Adipose tissue (tissue), 3 donors: ENCODE data around the gene RGS11. TPM values are rescaled to one million over a fixed set of nuclear protein-coding genes. Genes with fewer than 3 reads are reported as not detected.
"Not testable (repeated sequence)": the region's sequence is repeated elsewhere in the genome, so short reads cannot be mapped to it uniquely, and the experiment has no call there.

Source experiments
- H3K27ac ChIP-seq: one replicate; pipeline ENCODE4 v1.5.1; 2013; ENCODE audit warnings: low read depth, low read length
- WGBS, 3 donors: extraction: QIAGEN DNeasy Blood & Tissue Kit; methylation state at CpG; one replicate each; pipeline ENCODE4 v1.1.7; 2013; 5-methylcytosine and 5-hydroxymethylcytosine counted together
- polyA plus RNA-seq, 3 donors: library from polyadenylated mRNA; stranded (reverse); fragments of 200-250 nt; gene quantifications; one replicate each; pipeline ENCODE4 v1.2.3, GENCODE V29; 2013
- donor health status: healthy with polysubstance abuse.
- donor health status: Bipolar disorder and iron deficiency.
- donor health status: healthy.

The RGS11 gene
- polyA plus RNA-seq, 3 donors: 7.2 to 26.4 (median 13.7) TPM

GRCh38 chr16:253833-254232 lies 21.9 kb downstream of the RGS11 start:
- 69 to 86% (median 73%) methylated on average over 6 of the region's 6 CpGs for WGBS, 3 donors
- no peak overlapping the region for H3K27ac ChIP-seq

- no peak overlapping the region for H3K27ac ChIP-seq
- 41 to 78% (median 41%) methylated on average over 30 of the region's 30 CpGs for WGBS, 3 donors
Observed at GRCh38 chr16:252366-253337, 23.1 kb downstream of the RGS11 start.

- H3K27ac ChIP-seq: no peak overlapping the region
- 79 to 93% (median 90%) methylated on average over 12 of the region's 12 CpGs for WGBS, 3 donors
Observed at GRCh38 chr16:249431-249830, 26.3 kb downstream of the RGS11 start.

GRCh38 chr16:247027-247426 lies 28.7 kb downstream of the RGS11 start:
- 92 to 95% (median 94%) methylated on average over 12 of the region's 12 CpGs for WGBS, 3 donors
- H3K27ac ChIP-seq: no peak overlapping the region

- H3K27ac ChIP-seq: no peak overlapping the region
- WGBS, 3 donors: 84 to 95% (median 86%) methylated on average over 9 of the region's 9 CpGs
Observed at GRCh38 chr16:245105-245504, 30.6 kb downstream of the RGS11 start.

- WGBS, 3 donors: 80 to 86% (median 83%) methylated on average over 4 of the region's 4 CpGs
- H3K27ac ChIP-seq: no peak overlapping the region
Observed at GRCh38 chr16:243348-243747, 32.4 kb downstream of the RGS11 start.

GRCh38 chr16:242281-242680 lies 33.5 kb downstream of the RGS11 start:
- no peak overlapping the region for H3K27ac ChIP-seq
- WGBS, 3 donors: 88 to 90% (median 90%) methylated on average over 10 of the region's 10 CpGs

- H3K27ac ChIP-seq: no peak overlapping the region
- 92 to 97% (median 92%) methylated on average over 8 of the region's 8 CpGs for WGBS, 3 donors
Observed at GRCh38 chr16:240559-240958, 35.2 kb downstream of the RGS11 start.

- 37 to 75% (median 70%) methylated on average over 3 of the region's 3 CpGs for WGBS, 3 donors
- no peak overlapping the region for H3K27ac ChIP-seq
Observed at GRCh38 chr16:239948-240277, 35.8 kb downstream of the RGS11 start.

- 0% methylated on average over 60 to 85 of the region's 85 CpGs for WGBS, 3 donors
- H3K27ac ChIP-seq: peak within 1 kb of the TSS; percentile 44
Observed at GRCh38 chr16:234468-235305, 41.1 kb downstream of the RGS11 start, which contains the start of gene FAM234A. Gene FAM234A (plus strand): TSS chr16:234821. CDS start chr16:254414, 19,593 bp downstream.

GRCh38 chr16:230949-231348 lies 44.8 kb downstream of the RGS11 start:
- 77 to 85% (median 82%) methylated on average over 22 of the region's 22 CpGs for WGBS, 3 donors
- no peak overlapping the region for H3K27ac ChIP-seq

- H3K27ac ChIP-seq: not testable (repeated sequence)
- WGBS, 3 donors: 92 to 96% (median 95%) methylated on average over 18 of the region's 18 CpGs
Observed at GRCh38 chr16:230351-230750, 45.4 kb downstream of the RGS11 start.

GRCh38 chr16:229731-230281 lies 45.9 kb downstream of the RGS11 start:
- H3K27ac ChIP-seq: no peak overlapping the region
- 70 to 84% (median 78%) methylated on average over 22 of the region's 22 CpGs for WGBS, 3 donors

GRCh38 chr16:228852-229730 lies 46.7 kb downstream of the RGS11 start, which contains the start of gene LUC7L:
Gene LUC7L (minus strand): TSS chr16:229449. CDS start chr16:229339, 110 bp downstream.
- H3K27ac ChIP-seq: peak within 1 kb of the TSS; percentile 66
- 1 to 2% (median 1%) methylated on average over 78 to 88 of the region's 88 CpGs for WGBS, 3 donors

- H3K27ac ChIP-seq: no peak overlapping the region
- 13 to 22% (median 19%) methylated on average over 9 of the region's 9 CpGs for WGBS, 3 donors
Observed at GRCh38 chr16:228151-228851, 47.4 kb downstream of the RGS11 start.

- WGBS, 3 donors: 64 to 79% (median 72%) methylated on average over 4 of the region's 4 CpGs
- no peak overlapping the region for H3K27ac ChIP-seq
Observed at GRCh38 chr16:220021-220420, 55.7 kb downstream of the RGS11 start.
